HPDE6-E6E7 (cell line): ENCODE data around the gene DIDO1.

ENCODE experiments used
- DNase-seq: peaks from one replicate; pipeline ENCODE4 v3.0.0; 2011; ENCODE audit warnings: missing footprints; ENCODE audit errors: extremely low spot score

DIDO1 gene

GRCh38 chr20:62910777-62911497 is 15.4 kb downstream of the DIDO1 start:
- DNase-seq: no peak

DNA sequence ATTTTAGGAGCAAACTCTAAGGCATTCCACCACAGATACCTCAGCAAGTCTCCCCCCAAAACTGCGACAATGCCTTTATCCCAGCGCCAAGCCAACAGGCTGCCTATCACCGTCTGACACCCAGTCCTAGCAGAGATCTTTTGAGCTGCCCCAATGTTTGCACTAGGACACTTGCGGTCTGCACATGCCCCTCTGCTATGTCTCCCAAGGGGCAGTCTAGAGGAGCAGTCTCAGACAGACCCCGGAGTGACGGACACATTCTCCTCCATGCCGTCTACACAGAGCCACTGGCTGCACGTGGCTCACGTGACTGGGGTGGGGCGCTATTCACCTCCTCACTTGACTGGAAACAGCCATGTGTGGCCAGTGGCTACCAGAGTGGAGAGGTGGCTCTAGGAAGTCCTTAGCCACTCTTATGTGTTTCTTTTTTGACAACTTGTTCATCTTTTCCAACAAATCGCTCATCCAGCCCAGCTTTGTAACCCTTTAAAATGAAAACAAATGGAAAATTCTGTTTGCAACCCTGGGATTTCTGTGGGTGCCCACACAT is 16.0 kb downstream of the DIDO1 start:
- no peak for DNase-seq

- DNase-seq: no peak
Measured at GRCh38 chr20:62908971-62909791, 17.1 kb downstream of the DIDO1 start.

- no peak for DNase-seq
Measured at GRCh38 chr20:62907384-62908317, 18.7 kb downstream of the DIDO1 start.

DNA sequence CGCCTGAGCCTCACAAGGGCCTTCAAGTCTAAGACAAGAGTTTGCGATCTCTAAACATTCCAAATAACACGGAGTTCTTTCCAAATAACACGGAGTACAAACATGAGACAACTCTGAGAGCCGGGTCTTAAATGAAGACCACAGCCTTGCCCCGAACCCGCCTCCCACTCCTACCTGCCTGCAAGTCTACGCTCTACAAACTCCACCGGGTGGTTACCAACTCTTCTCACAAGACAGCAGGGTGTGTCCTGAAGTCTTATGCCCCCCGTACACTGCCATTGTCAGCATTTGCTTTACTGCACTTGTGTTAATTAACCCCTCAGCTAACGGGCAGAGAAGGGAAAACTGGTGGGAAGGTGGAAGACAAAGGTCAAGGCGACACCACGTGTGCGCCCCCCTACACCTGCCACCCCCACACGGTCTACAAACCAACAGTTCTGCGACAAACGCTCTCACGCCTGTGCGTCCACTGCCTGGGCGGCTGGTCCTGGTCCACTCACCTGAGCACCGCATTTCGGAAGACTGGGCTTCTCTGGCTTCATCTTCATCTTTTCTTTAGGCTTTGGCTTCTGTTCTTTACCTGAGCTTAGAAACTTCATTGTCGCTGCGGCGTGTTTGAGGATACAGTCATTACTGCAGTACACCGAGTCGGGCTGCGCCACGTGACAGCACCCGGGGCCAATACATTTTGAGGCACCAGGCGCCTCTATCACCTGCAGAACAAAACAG is 19.5 kb downstream of the DIDO1 start:
- no peak for DNase-seq

DNA sequence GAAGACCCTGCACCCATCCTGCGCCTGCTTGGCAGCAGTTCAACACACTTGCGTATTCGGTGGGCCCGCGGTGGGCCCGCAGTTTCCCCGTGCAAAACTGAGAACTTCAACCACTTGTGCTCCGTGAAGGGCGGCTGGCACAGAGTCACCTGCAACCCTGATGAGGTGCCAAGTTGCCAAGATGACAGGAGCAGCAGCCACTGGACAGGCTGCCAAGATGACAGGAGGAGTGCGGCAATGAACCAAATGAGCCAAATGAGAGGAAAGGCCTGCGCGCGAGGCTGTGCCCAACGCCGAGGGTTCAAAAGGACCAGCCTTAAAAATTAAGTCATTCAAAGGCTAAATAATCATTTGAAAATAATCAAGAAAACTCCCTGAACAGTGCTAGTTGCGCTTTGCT is 20.1 kb downstream of the DIDO1 start:
- DNase-seq: no peak

DNA sequence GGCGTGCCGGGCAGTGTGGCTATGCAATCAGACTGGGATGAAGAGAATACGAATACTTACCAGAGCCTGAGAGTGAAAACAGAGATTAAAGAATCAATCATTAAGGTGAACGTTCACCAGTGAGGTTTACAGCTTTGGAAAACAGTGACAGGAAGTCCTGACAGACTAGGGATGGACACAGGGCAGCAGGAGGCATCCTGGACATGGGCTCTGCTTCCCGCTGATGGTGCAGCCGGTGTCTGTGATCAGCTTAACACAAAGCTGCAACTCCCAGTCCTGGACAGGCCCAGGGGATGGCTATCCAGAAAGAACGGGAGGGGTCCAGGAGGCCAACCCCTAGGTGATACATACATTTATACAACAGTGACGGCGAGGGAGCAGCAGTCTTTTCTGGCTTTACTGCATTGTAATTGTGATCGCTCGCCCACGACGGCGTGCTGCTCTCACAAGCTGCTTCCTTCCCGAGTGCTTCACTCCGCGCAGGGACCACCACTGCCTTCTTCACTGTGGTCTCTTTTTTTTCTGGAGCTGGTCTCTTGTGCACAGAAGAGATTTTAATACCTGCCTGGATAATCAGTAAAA is 20.7 kb downstream of the DIDO1 start:
- no peak for DNase-seq

DNA sequence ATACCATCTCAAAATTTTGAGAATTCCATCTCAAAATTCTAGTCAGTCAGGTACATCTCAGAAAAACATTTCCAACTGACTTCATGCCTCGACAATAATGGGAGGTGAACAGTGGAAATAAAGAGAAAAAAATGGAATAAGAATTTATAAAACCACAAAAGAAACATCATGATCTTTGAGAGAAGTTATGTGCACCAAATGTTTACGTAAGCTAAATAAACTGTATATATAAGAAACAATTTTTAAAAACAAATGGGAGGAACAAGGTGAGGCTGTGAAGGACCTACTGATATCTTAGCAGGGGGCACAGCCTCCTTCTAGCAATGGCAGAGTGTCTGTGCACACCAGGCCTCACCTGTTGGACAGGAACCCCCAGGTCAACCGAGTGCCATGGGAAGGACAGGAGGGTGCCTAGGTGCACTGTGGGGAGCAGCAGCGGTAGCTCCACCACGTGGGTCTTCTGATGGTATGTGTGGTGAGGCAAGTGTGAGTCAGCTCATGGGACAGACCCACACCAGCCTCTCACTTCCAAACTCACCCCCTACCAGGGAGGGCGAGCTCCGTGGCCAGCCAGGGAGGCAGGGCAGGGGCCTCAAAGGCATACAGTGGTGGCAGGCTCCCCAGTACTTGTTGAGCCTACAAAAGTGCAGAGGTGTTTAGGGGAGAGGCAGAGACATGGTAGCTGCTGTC is 23.2 kb downstream of the DIDO1 start:
- DNase-seq: no peak

DNA sequence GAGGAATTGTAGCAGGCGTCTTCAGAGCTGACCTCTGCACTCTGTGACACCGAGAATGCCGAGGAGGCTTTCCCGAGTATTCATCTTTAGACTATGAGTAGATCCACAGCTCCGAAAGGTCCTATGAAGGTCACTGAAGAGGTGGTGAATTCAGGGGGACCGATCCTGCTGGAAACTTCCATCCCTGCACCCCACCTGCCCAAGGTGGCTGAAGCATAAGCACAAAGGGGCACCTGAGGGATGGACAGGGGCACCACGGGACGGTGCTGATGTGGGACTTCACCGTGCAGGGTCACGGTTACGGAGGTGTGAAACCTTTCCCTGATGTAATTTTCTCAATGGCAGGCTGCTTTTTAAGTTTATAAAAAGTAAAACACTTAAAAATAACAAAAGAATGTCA is 24.4 kb downstream of the DIDO1 start:
- no peak for DNase-seq

- peak; percentile 100 for DNase-seq
Measured at GRCh38 chr20:62900692-62901584, 25.4 kb downstream of the DIDO1 start.

DNA sequence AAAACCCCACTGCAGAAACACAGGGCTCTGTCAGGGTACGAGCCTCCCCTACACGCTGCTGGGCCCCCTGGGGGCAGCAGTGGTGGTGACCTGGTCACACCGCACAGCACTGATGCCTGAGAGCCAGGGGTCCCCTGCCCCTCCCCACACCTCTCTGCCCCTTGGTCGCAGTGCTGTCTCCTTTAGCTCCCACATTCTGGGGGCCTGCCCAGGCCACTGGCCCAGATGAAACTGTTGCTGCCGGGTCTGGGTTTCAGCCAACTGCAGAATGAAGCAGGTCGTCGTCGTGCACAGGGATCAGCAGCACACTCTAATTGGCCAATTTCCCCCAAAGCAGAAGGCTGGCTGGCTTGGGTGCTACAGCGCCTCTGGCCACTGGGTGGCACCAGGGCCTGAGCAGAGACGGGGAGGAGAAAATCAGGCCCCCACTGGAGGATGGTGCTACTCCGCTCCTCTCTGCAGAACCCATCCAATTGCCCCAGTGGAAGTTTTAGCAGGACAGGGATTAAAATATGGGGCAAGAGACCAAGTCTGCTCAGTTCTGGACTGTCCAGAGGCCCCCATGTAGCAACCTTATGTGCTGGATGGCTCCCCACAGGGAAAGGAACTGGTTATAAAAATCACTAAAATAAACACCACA is 26.1 kb downstream of the DIDO1 start:
- peak; percentile 99 for DNase-seq

- DNase-seq: peak; percentile 83
Measured at GRCh38 chr20:62899633-62900051, 26.7 kb downstream of the DIDO1 start.

DNA sequence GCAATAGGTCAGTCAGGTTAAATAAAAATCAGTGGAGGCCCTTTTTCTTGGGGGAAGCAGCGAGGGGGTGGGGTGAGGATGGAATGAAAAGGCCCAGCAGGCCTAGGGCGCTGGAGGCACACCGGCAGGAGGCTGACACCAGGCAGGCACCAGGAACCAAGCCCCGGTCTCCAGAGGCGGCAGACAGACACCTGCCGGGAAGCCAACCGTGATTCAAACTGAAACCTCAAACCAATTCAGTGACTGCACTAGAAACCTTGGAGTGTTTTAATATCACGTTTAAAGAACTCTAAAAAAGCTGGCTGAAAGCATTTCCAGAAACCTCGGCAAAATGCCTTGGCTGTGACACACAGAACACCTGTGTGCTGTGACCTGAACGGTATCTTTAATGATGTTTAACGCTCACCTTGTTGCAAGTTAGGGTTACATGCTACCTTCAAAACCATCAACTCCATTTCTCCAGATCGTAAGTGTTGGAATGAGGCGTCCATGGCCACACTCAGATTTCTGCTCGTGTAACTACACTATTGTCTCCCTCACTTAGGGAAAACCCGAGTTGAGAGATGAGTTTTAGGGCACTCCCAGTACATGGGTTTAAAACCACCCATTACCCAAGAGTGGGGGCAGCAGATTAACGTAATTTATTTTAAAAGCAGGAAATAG is 27.2 kb downstream of the DIDO1 start:
- no peak for DNase-seq

DNA sequence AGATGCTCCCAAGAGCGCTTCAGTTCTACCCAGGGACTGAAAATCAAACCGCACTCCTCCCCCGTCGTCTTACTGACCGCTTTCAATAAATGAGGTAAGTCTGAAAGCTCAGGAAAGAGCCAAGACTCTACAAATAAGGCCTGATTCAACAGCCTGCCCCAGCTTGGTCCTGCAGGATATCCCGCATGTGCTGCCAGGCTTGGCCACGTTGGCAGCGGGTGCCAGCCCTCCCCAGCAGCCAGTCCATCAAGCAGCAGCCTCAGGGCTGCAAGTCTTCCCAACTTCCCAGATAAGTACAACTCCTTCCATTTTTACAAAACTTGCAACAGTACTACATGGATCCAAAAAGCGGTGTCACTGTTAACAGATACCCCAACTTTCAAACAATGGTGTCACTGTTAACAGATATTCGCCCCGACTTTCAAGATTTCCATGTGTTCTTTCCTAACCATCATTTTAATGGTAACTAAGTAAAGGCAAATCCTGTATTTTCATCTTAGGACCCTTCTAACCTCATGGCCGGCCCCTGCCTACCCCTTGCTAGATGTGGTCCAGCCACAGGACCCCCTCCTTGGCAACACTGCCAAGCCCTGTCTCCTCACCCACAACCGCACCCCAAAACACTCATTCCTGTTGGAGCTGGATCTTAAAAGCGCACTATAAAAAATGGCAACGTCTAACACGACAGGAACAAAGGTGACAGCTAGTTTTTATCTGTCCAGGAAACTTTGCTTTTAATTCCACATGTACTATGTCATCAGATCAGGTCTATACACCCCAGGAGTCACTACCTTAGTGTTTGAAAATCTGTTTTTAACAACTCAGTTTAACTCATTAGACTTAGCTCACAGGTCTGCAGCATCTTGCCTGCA is 28.0 kb downstream of the DIDO1 start:
- no peak for DNase-seq

- DNase-seq: no peak
Measured at GRCh38 chr20:62897666-62898065, 28.6 kb downstream of the DIDO1 start.

DNA sequence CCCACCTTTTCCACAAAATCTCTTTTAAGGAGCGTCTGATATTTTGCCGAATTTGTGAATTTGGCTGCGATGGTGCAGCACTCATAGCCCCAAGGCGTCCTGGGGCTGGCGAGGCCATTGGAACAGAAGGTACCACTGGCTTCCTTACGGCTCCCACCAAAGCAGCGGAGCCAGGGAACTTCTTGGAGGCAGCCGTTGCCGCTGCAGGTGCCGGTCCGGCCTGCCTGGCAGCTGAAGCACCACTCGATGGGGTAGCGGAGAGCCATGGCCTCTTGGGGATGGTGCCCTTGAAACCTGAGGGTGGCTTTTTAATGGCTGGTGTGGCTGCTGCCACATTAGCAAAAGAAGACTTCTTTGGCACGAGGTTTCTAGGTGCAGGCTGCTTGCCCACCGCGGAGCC is 29.8 kb downstream of the DIDO1 start:
- DNase-seq: no peak

DNA sequence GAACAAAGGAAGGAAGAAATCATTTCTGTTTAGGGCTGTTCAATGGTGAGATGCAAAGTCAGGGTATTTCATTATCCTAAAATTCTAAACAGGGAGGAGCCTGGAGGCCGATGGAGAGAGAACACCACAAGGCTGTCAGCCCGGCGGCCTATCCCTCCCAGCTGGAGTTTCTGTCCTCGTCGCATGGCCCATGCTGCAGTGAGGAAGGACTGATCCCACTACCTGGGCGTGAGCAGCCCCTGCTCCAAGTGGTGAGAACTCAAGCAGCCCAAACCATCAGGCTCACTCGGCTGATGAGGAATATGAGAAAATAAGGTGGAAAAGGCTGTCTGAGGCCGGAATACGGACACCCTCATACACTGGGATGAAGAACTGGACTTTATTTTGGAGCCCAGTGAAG is 30.8 kb downstream of the DIDO1 start:
- no peak for DNase-seq
